HepG2 (cell line): ENCODE results near the gene SRC. TPM values are rescaled to one million over a fixed set of nuclear protein-coding genes. Genes with fewer than 3 reads are reported as not detected.

Experiments used
- CSRNP1 ChIP-seq: sonication (generic); formaldehyde crosslinking; IDR thresholded peaks from 2 replicates; pipeline ENCODE4 v1.8.1; 2023; ENCODE audit warnings: mild to moderate bottlenecking, missing genetic modification reagents
- FOSL2 ChIP-seq: sonication (generic); formaldehyde crosslinking; IDR thresholded peaks from 2 replicates; pipeline ENCODE4 v1.4.0; 2020; ENCODE audit warnings: missing genetic modification reagents
- FOXA1 ChIP-seq, 2 experiments: fragments of 450-650 bp in 1 of 2; sonication (generic) in 1 of 2; formaldehyde crosslinking in 1 of 2; IDR thresholded peaks; 2 replicates each; pipeline versions ENCODE4 v1.4.0 to v1.6.1; 2016 to 2020; ENCODE audit warnings: missing genetic modification reagents in 1 of 2
- GABPB1 ChIP-seq: IDR thresholded peaks from 2 replicates; pipeline ENCODE4 v1.6.1; 2016; ENCODE audit warnings: mild to moderate bottlenecking, missing genetic modification reagents, moderate library complexity, missing compliant biosample characterization
- HDAC2 ChIP-seq: sonication (generic); formaldehyde crosslinking; IDR thresholded peaks from 2 replicates; pipeline ENCODE4 v1.4.0; 2020; ENCODE audit warnings: missing genetic modification reagents
- HIVEP1 ChIP-seq: sonication (generic); formaldehyde crosslinking; IDR thresholded peaks from 2 replicates; pipeline ENCODE4 v1.4.0; 2020; ENCODE audit warnings: mild to moderate bottlenecking, missing genetic modification reagents
- HNRNPLL ChIP-seq: fragments of 200-400 bp; formaldehyde crosslinking; IDR thresholded peaks from 2 replicates; pipeline ENCODE4 v1.6.1; 2017; ENCODE audit warnings: mild to moderate bottlenecking, low read depth, low read length; ENCODE audit not compliant: poor library complexity, severe bottlenecking
- KDM2A ChIP-seq: sonication (generic); formaldehyde crosslinking; IDR thresholded peaks from 2 replicates; pipeline ENCODE4 v1.4.0; 2020; ENCODE audit warnings: low read depth, missing genetic modification reagents, borderline replicate concordance
- MAX ChIP-seq: IDR thresholded peaks from 2 replicates; pipeline ENCODE4 v1.6.1; 2012; ENCODE audit warnings: inconsistent platforms
- NR2F1 ChIP-seq, 2 experiments: fragments of 450-650 bp in 1 of 2; formaldehyde crosslinking in 1 of 2; IDR thresholded peaks; 2 replicates each; pipeline versions ENCODE4 v1.5.0 to v1.6.1; 2016 to 2020; ENCODE audit warnings: mild to moderate bottlenecking in 1 of 2, missing compliant biosample characterization in 1 of 2, missing genetic modification reagents in 1 of 2, moderate library complexity in 1 of 2
- PITX1 ChIP-seq: sonication (generic); formaldehyde crosslinking; IDR thresholded peaks from 2 replicates; pipeline ENCODE4 v1.5.1; 2020; ENCODE audit warnings: mild to moderate bottlenecking, missing genetic modification reagents
- POLR2AphosphoS5 ChIP-seq: IDR thresholded peaks from 2 replicates; pipeline ENCODE4 v1.6.1; 2012; ENCODE audit warnings: low read depth, low read length
- TCF7 ChIP-seq: sonication (generic); IDR thresholded peaks from 2 replicates; pipeline ENCODE4 v1.6.1; 2016; ENCODE audit warnings: antibody characterized with exemption, low read depth
- THAP11 ChIP-seq: IDR thresholded peaks from 2 replicates; pipeline ENCODE4 v1.6.1; 2016; ENCODE audit warnings: missing biosample characterization, missing genetic modification reagents
- XRCC5 ChIP-seq: fragments of 200-400 bp; formaldehyde crosslinking; optimal IDR thresholded peaks from 2 replicates; pipeline ENCODE3; 2017; ENCODE audit warnings: mild to moderate bottlenecking, low read length
- YEATS4 ChIP-seq: sonication (generic); formaldehyde crosslinking; IDR thresholded peaks from 2 replicates; pipeline ENCODE4 v1.4.0; 2020; ENCODE audit warnings: missing genetic modification reagents, borderline replicate concordance
- ZBTB37 ChIP-seq: sonication (generic); formaldehyde crosslinking; IDR thresholded peaks from 2 replicates; pipeline ENCODE4 v1.4.0; 2020; ENCODE audit warnings: mild to moderate bottlenecking, missing genetic modification reagents
- ZFP91 ChIP-seq: sonication (generic); formaldehyde crosslinking; IDR thresholded peaks from 2 replicates; pipeline ENCODE4 v1.9.0; 2022; ENCODE audit warnings: missing genetic modification reagents, mild to moderate bottlenecking, borderline replicate concordance
- ZNF251 ChIP-seq: sonication (generic); formaldehyde crosslinking; IDR thresholded peaks from 2 replicates; pipeline ENCODE4 v1.9.0; 2021; ENCODE audit warnings: mild to moderate bottlenecking, missing genetic modification reagents
- ZNF335 ChIP-seq: sonication (generic); formaldehyde crosslinking; IDR thresholded peaks from 2 replicates; pipeline ENCODE4 v1.4.0; 2020; ENCODE audit warnings: missing genetic modification reagents
- ZNF451 ChIP-seq: sonication (generic); formaldehyde crosslinking; IDR thresholded peaks from 2 replicates; pipeline ENCODE4 v1.5.0; 2020; ENCODE audit warnings: mild to moderate bottlenecking, missing genetic modification reagents
- ZNF577 ChIP-seq: sonication (generic); formaldehyde crosslinking; IDR thresholded peaks from 2 replicates; pipeline ENCODE4 v1.4.0; 2020; ENCODE audit warnings: mild to moderate bottlenecking, low read depth, missing genetic modification reagents, borderline replicate concordance
- ZNF670 ChIP-seq: sonication (generic); formaldehyde crosslinking; IDR thresholded peaks from 2 replicates; pipeline ENCODE4 v1.8.0; 2022; ENCODE audit warnings: mild to moderate bottlenecking, missing genetic modification reagents, borderline replicate concordance
- ZNF709 ChIP-seq: sonication (generic); formaldehyde crosslinking; IDR thresholded peaks from 2 replicates; pipeline ENCODE4 v1.5.0; 2020; ENCODE audit warnings: mild to moderate bottlenecking, missing genetic modification reagents
- ZNF883 ChIP-seq: sonication (generic); formaldehyde crosslinking; IDR thresholded peaks from 2 replicates; pipeline ENCODE4 v1.5.1; 2020; ENCODE audit warnings: mild to moderate bottlenecking, missing genetic modification reagents; ENCODE audit errors: not compliant biosample characterization
- ZSCAN31 ChIP-seq: sonication (generic); formaldehyde crosslinking; IDR thresholded peaks from 2 replicates; pipeline ENCODE4 v1.5.0; 2020; ENCODE audit warnings: low read depth, mild to moderate bottlenecking, missing genetic modification reagents
- polyA plus RNA-seq, 8 experiments: library from polyadenylated mRNA; depleted of rRNA in 3 of 8; stranded (reverse) in 7 of 8; unstranded in 1 of 8; fragments of >200 nt; fragmentation: Illumina TruSeq in 4 of 8; extraction: Trizol in 4 of 8; gene quantifications; 2 replicates each; pipeline versions ENCODE4 v1.2.1 to v1.2.3, GENCODE V29; 2011 to 2016; ENCODE audit warnings: low read depth in 4 of 8, missing spikeins in 1 of 8, mixed read lengths in 1 of 8; ENCODE audit not compliant: insufficient read depth in 1 of 8
- total RNA-seq, 5 experiments: library from RNA; depleted of rRNA; stranded (reverse); fragments of >200 nt; fragmentation: Illumina TruSeq; extraction: Trizol; gene quantifications; 2 replicates each; pipeline ENCODE4 v1.2.3, GENCODE V29; 2016; ENCODE audit warnings: low read depth in 1 of 5

SRC gene
- total and polyA plus RNA-seq, 2 of the 13 experiments (the other 11 are each of a cell fraction or from before 2014, with no cell fraction given): 54.7 to 192 TPM

GRCh38 chr20:37390891-37391525 is 45.1 kb downstream of the SRC start (continued):
- TF ChIP-seq ZBTB37 (CRISPR knock-in tag): no peak
- 0 out of 2 replicates have a peak, but pooled peaks have one; percentile 22 for TF ChIP-seq ZNF251 (CRISPR knock-in tag)
- peak; percentile 69; the same call in 1 of the 2 replicates for TF ChIP-seq POLR2AphosphoS5
- peak; percentile 65 for TF ChIP-seq THAP11 (CRISPR knock-in tag)
- peak; percentile 65; the same call in 1 of the 2 replicates for TF ChIP-seq HIVEP1 (CRISPR knock-in tag)
- TF ChIP-seq FOSL2 (CRISPR knock-in tag): peak; percentile 54; the same call in 1 of the 2 replicates
- 0 out of 2 replicates have a peak, but pooled peaks have one; percentile 8 for TF ChIP-seq ZNF670 (CRISPR knock-in tag)
- TF ChIP-seq MAX: peak; percentile 89
- TF ChIP-seq ZSCAN31 (CRISPR knock-in tag): peak; percentile 78
- peak; percentile 93 for TF ChIP-seq ZNF883 (CRISPR knock-in tag)
- TF ChIP-seq GABPB1 (CRISPR knock-in tag): peak; percentile 50; the same call in 1 of the 2 replicates
- peak; percentile 87; the same call in 1 of the 2 replicates for TF ChIP-seq ZFP91 (CRISPR knock-in tag)
- peak; percentile 92 for TF ChIP-seq TCF7
- TF ChIP-seq KDM2A: peak; percentile 39; the same call in 1 of the 2 replicates
- peak; percentile 90 for TF ChIP-seq ZNF335 (CRISPR knock-in tag)
- TF ChIP-seq YEATS4 (CRISPR knock-in tag): no peak; the same call in 1 of the 2 replicates
- peak; percentile 93 for TF ChIP-seq HDAC2 (CRISPR knock-in tag)
- no peak for TF ChIP-seq FOXA1 (IDR thresholded peaks at IDR 0.05)
- TF ChIP-seq FOXA1 (CRISPR knock-in tag; IDR thresholded peaks at IDR 0.05): peak; percentile 69
- TF ChIP-seq PITX1: peak; percentile 92
- TF ChIP-seq ZNF451 (CRISPR knock-in tag): peak; percentile 78; the same call in 1 of the 2 replicates
- peak; percentile 93 for TF ChIP-seq ZNF709
- TF ChIP-seq ZNF577 (CRISPR knock-in tag): no peak
- TF ChIP-seq HNRNPLL: peak; percentile 45
- peak; percentile 92 for TF ChIP-seq XRCC5
- no peak; the same call in 1 of the 2 replicates for TF ChIP-seq CSRNP1 (CRISPR knock-in tag)
- TF ChIP-seq NR2F1 (CRISPR knock-in tag; IDR thresholded peaks at IDR 0.05): peak; percentile 87 to 94; a peak in 3 of 4 replicates
